ENCODE results near the gene HAGH.

The HAGH gene

GRCh38 chr16:1766701-1767100, 59.9 kb downstream of the HAGH start:
- no peak for TF ChIP-seq CTCF (conservative IDR thresholded peaks at IDR 0.05; ENCODE audit: low read depth, low read length)
- DNase-seq (ENCODE audit: low read depth), result no peak
- no peak overlapping the region for H3K4me3 ChIP-seq (ENCODE audit: low read length)

- no peak overlapping the region for H3K4me3 ChIP-seq (ENCODE audit: low read length)
- DNase-seq (ENCODE audit: low read depth), result no peak
- TF ChIP-seq CTCF (conservative IDR thresholded peaks at IDR 0.05; ENCODE audit: low read depth, low read length), result no peak
These were observed 60.4 kb downstream of the HAGH start for GRCh38 chr16:1766231-1766630.

- TF ChIP-seq CTCF (conservative IDR thresholded peaks at IDR 0.05; ENCODE audit: low read depth, low read length), result no peak
- no peak for DNase-seq (ENCODE audit: low read depth)
- H3K4me3 ChIP-seq (ENCODE audit: low read length), result no peak overlapping the region
These were observed 60.8 kb downstream of the HAGH start for GRCh38 chr16:1765826-1766225.

GRCh38 chr16:1764971-1765370, 61.7 kb downstream of the HAGH start:
- no peak for TF ChIP-seq CTCF (conservative IDR thresholded peaks at IDR 0.05; ENCODE audit: low read depth, low read length)
- H3K4me3 ChIP-seq (ENCODE audit: low read length), result no peak overlapping the region
- DNase-seq (ENCODE audit: low read depth), result no peak

GRCh38 chr16:1763521-1764511, 62.8 kb downstream of the HAGH start:
- peak; percentile 57 for TF ChIP-seq CTCF (conservative IDR thresholded peaks at IDR 0.05; ENCODE audit: low read depth, low read length)
- H3K4me3 ChIP-seq (ENCODE audit: low read length), result no peak overlapping the region
- DNase-seq (ENCODE audit: low read depth), result no peak

GRCh38 chr16:1762879-1763520, 63.6 kb downstream of the HAGH start:
- TF ChIP-seq CTCF (conservative IDR thresholded peaks at IDR 0.05; ENCODE audit: low read depth, low read length), result no peak
- H3K4me3 ChIP-seq (ENCODE audit: low read length), result no peak overlapping the region
- DNase-seq (ENCODE audit: low read depth), result no peak

Data from retinal pigment epithelial cell (primary cell).